ENCODE measurements around the gene C1orf185.
A peak's percentile ranks its signal among the peaks of the same experiment; 100 is the strongest.
"Not testable (repeated sequence)": the region's sequence is repeated elsewhere in the genome, so short reads cannot be mapped to it uniquely, and the experiment has no call there.

C1orf185 gene

DNA sequence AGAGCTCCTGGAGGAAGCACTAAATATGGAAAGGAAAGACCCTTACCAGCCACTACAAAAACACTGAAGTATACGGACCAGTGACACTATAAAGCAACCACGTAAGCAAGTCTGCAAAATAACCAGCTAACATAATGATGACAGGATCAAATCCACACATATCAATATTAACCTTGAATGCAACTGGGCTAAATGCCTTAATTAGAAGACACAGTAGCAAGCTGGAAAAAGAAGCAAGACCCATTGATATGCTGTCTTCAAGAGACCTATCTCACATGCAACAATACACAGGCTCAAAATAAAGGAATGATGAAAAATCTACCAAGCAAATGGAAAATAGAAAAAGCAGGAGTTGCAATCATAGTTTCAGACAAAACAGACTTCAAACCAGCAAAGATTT, 31.0 kb downstream of the C1orf185 start:
- no peak for DNase-seq (ENCODE audit: low read depth in 4 of 4, low spot score in 1 of 4)

- DNase-seq (ENCODE audit: low read depth in 4 of 4, low spot score in 1 of 4): not testable (repeated sequence)
These were observed 35.7 kb downstream of the C1orf185 start for GRCh38 chr1:51137696-51138095.

DNA sequence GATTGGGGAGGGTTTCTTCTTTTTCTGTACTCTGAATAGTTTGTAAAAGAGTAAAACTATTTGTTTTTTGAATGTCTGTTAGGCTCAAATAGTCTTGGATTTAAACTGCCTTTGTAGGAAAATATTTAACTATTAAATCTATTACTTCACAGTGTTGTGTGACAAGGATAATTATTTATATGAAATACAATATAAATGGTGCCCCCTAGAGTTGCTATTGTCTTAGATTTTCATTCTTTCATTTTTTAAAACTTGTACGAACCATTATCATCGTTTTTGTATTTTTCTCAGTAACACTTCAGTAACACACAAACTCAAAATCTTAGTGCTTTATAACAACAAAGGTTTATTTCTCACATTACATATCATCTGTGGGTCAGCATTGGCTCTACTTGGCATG, 37.4 kb downstream of the C1orf185 start:
- DNase-seq (ENCODE audit: low read depth in 4 of 4, low spot score in 1 of 4): no peak

- no peak for DNase-seq (ENCODE audit: low read depth in 4 of 4, low spot score in 1 of 4)
These were observed 45.4 kb downstream of the C1orf185 start for GRCh38 chr1:51147394-51147793.

GRCh38 chr1:51154776-51155175, 52.7 kb downstream of the C1orf185 start:
- DNase-seq (ENCODE audit: low read depth in 4 of 4, low spot score in 1 of 4): no peak

GRCh38 chr1:51156752-51157151, 54.7 kb downstream of the C1orf185 start:
- DNase-seq (ENCODE audit: low read depth in 4 of 4, low spot score in 1 of 4): no peak

- DNase-seq (ENCODE audit: low read depth in 4 of 4, low spot score in 1 of 4): no peak
These were observed 55.4 kb downstream of the C1orf185 start for GRCh38 chr1:51157395-51157794.

- DNase-seq (ENCODE audit: low read depth in 4 of 4, low spot score in 1 of 4): no peak
These were observed 56.2 kb downstream of the C1orf185 start for GRCh38 chr1:51158263-51158662.

DNA sequence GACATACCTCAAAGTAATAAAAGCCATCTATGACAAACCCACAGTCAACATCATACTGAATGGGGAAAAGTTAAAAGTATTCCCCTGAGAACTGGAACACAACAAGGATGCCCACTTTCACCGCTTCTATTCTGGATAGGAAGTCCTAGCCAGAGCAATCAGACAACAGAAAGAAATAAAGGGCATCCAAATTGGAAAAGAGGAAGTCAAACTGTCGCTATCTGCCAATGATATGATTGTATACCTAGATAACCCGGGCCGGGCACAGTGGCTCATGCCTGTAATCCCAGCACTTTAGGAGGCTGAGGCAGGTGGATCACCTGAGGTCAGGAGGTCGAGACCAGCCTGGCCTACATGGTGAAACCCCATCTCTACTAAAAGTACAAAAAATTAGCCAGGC, 60.5 kb downstream of the C1orf185 start:
- not testable (repeated sequence) for DNase-seq (ENCODE audit: low read depth in 4 of 4, low spot score in 1 of 4)

DNA sequence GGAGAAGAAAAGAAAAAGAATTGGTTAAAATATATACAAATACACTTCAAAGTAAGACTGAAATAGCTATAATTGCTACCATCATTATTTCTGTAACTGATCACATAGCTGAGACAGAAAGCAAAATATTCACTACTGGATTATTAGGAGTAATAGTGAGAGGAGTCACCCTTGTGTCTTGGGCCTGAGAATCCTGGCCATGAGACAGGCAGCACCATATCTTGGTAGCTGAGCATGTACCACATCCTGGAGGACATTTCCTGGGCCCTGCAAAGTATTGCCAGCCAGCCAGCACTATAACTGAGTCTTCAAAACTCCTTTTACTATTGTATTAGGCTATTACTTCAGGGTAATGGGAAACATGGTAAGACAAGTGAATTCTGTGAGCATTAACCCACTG, 63.5 kb downstream of the C1orf185 start:
- no peak for DNase-seq (ENCODE audit: low read depth in 4 of 4, low spot score in 1 of 4)

DNA sequence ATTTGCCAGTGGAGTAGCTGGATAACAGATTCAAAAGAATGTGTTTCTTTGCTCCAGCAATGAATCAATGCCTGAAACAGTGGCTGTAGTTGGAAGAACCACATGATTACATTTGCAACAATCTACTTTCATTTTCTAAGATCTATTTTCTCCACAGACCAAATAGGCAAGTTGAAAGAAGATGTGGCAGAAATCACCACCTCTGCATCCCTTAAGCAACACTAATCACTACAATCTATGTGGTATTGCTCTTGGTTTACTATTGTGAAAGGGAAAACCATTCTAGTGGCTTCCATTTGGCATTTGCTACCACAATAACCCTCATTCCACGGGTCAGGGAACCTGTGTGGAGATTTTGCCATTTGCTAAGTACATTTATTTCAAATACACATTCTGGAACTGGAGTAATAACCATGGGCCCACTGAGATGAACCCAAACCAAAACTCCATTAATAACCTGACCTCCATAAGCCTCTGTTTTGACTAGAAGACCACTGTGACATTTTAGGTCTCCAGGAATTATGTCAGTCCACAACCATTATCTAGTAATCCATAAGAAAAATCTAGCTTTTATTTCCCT, 66.3 kb downstream of the C1orf185 start:
- no peak for DNase-seq (ENCODE audit: low read depth in 4 of 4, low spot score in 1 of 4)

- DNase-seq (ENCODE audit: low read depth in 4 of 4, low spot score in 1 of 4): no peak
These were observed 66.9 kb downstream of the C1orf185 start for GRCh38 chr1:51168936-51169335.

DNA sequence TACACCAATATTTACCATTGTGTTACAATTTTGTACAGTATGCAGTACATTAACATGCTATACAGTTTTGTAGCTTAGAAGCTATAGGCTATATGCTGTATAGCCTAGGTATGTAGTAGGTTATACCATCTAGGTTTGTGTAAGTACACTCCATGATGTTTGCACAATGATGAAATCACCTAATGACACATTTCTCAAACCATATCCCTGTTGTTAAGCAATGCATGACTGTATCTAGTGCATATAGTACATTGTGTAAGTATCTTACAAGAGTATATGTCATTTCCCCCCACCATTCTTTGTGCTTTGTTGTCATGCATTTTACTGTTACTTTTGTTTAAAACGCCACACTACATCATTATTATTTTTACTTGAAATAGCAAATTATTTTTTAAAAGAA, 68.3 kb downstream of the C1orf185 start:
- DNase-seq (ENCODE audit: low read depth in 4 of 4, low spot score in 1 of 4): no peak

- DNase-seq (ENCODE audit: low read depth in 4 of 4, low spot score in 1 of 4): no peak
These were observed 70.8 kb downstream of the C1orf185 start for GRCh38 chr1:51172811-51173210.

GRCh38 chr1:51175278-51175677, 73.2 kb downstream of the C1orf185 start:
- no peak for DNase-seq (ENCODE audit: low read depth in 4 of 4, low spot score in 1 of 4)

GRCh38 chr1:51177988-51178387, 76.0 kb downstream of the C1orf185 start:
- DNase-seq (ENCODE audit: low read depth in 4 of 4, low spot score in 1 of 4): not testable (repeated sequence)

- no peak for DNase-seq (ENCODE audit: low read depth in 4 of 4, low spot score in 1 of 4)
These were observed 86.2 kb downstream of the C1orf185 start for GRCh38 chr1:51188230-51188629.

DNA sequence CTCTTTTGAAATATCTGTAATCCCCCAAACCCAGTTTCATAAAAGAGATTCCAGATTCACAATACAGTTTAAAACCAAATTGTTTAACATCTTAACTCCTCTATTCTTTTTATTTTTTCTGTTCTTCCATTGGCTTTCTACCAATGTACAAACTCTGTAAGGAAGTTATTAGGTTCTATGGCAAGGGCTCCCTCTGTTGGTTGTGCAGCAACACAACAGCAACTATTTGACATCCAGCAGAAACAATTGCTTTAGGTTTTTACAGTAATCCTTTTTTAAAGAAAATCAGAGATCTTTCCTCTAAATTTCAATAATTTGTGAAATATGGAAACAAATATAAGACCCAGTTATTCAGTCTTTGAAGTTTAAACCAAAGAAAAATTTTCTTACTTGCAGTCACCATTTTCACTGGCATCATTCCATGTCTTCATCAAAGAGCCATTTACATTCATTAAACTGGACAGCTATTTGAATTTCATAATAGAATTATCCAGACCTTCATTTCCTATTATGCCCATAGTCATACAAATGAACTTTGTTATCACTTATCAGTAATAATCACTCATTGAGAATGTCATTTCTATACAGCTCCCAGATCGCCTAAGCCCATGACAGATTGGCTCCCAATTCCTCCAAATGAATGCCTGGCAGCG, 87.5 kb downstream of the C1orf185 start:
- peak; percentile 6 to 18 (median 12) for DNase-seq (ENCODE audit: low read depth in 4 of 4, low spot score in 1 of 4)

DNA sequence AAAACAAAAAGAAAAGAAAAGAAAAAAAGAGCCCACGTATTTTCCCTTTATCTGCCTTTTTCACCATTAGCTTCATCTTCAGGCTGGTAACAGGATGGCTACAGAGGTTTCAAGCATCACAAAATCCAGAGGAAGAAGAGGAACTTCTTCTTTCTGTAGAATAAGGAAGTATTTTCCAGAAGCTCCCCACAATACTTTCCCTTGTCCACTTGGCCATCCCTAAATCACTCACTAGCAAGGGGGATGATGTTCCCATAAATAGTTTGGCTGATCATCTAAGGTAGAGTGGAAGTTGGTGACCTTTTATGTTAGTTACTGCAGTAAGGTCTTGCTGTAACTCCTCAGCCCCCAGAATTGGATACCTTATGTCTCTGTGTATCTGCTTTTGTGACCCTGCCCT, 88.9 kb downstream of the C1orf185 start:
- DNase-seq (ENCODE audit: low read depth in 4 of 4, low spot score in 1 of 4): no peak

DNA sequence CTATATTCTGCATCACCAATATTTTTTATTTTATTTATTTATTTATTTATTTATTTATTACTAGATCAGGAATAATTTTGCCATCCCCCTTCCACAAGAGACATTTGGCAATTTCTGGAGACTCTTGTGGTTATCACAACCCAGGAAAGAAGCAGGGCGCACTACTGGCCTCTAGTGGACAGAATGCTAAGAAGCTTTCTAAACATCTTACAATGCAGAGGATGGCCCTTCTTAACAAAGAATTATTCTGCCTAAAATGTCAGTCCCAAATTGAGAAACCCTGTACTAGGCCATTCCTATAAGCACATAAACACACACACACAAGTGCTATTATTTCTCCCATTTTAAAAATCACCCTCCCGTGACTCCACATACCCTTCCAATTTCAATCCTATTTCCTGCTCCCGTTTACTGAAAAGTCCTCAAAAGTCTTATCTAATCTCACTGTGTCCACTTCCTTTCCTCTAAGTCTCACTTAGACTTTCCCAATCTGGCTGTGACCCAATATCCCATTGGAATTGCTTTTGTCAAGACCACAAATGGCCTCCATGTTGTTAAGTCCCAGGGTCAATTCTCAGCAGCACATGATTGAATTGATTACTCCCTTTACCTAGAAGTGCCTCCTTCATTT, 90.3 kb downstream of the C1orf185 start:
- peak; percentile 25 to 36 (median 32) for DNase-seq (ENCODE audit: low read depth in 4 of 4, low spot score in 1 of 4)

GRCh38 chr1:51193564-51193963, 91.5 kb downstream of the C1orf185 start:
- no peak for DNase-seq (ENCODE audit: low read depth in 4 of 4, low spot score in 1 of 4)
